CD4-positive, CD25-positive, alpha-beta regulatory T cell (primary cell): ENCODE data around the gene AIF1. TPM values are rescaled to one million over a fixed set of nuclear protein-coding genes. Genes with fewer than 3 reads are reported as not detected.

Experiments
- ATAC-seq, 2 donors: fragments of 150-1000 bp; cut with Tn5 transposase; one replicate each; pipeline ENCODE4 v1.10.0; 2021; ENCODE audit warnings: low read depth in 2 of 2, moderate number of reproducible peaks in 2 of 2, moderate library complexity in 1 of 2
- DNase-seq, 3 donors: peaks; one replicate each; pipeline versions ENCODE4 v3.0.0 to v3.0.0-alpha.2; 2012 to 2022; ENCODE audit warnings: mixed read lengths in 1 of 3
- H3K27ac ChIP-seq: one replicate; pipeline ENCODE4 v1.7.0; 2013; ENCODE audit warnings: mild to moderate bottlenecking, low read length; ENCODE audit not compliant: insufficient read depth, poor library complexity, severe bottlenecking
- H3K27me3 ChIP-seq: one replicate; pipeline ENCODE4 v1.7.0; 2013; ENCODE audit warnings: low read length; ENCODE audit not compliant: control insufficient read depth, insufficient read depth
- H3K36me3 ChIP-seq: one replicate; pipeline ENCODE4 v1.7.0; 2013; ENCODE audit warnings: mild to moderate bottlenecking, low read length, moderate library complexity; ENCODE audit not compliant: control insufficient read depth, insufficient read depth
- H3K4me1 ChIP-seq: 2 replicates; pipeline ENCODE4 v1.7.0; 2013; ENCODE audit warnings: mild to moderate bottlenecking, low read length; ENCODE audit not compliant: insufficient read depth, control insufficient read depth, poor library complexity, severe bottlenecking
- H3K4me3 ChIP-seq: one replicate; pipeline ENCODE4 v1.7.0; 2013; ENCODE audit warnings: low read depth, mild to moderate bottlenecking, low read length, moderate library complexity
- H3K9me3 ChIP-seq, 2 experiments: 1 replicate in 1 of 2; 2 replicates in 1 of 2; pipeline ENCODE4 v1.7.0; 2013; ENCODE audit warnings: low read length in 2 of 2, mild to moderate bottlenecking in 1 of 2, moderate library complexity in 1 of 2; ENCODE audit not compliant: control insufficient read depth in 2 of 2
- H3K27ac Mint-ChIP-seq, 3 donors: one replicate each; pipeline ENCODE4 v1.8.0; 2020 to 2022; ENCODE audit warnings: mild to moderate bottlenecking in 3 of 3, mixed read lengths in 3 of 3, moderate library complexity in 2 of 3
- H3K27me3 Mint-ChIP-seq: one replicate; pipeline ENCODE4 v1.8.0; 2022; ENCODE audit warnings: mild to moderate bottlenecking, mixed read lengths
- H3K36me3 Mint-ChIP-seq: one replicate; pipeline ENCODE4 v1.8.0; 2020; ENCODE audit warnings: mixed read lengths
- H3K4me1 Mint-ChIP-seq, 4 donors: one replicate each; pipeline ENCODE4 v1.8.0; 2020 to 2022; ENCODE audit warnings: mixed read lengths in 4 of 4, mild to moderate bottlenecking in 1 of 4
- H3K4me3 Mint-ChIP-seq, 4 donors: one replicate each; pipeline ENCODE4 v1.8.0; 2020 to 2022; ENCODE audit warnings: mild to moderate bottlenecking in 4 of 4, mixed read lengths in 4 of 4, moderate library complexity in 3 of 4
- H3K9me3 Mint-ChIP-seq, 7 donors: one replicate each; pipeline ENCODE4 v1.8.0; 2020 to 2022; ENCODE audit warnings: mixed read lengths in 7 of 7, mild to moderate bottlenecking in 3 of 7, moderate library complexity in 2 of 7
- polyA plus RNA-seq, 4 donors: library from polyadenylated mRNA; unstranded; fragments of 300-500 nt; fragmentation: Illumina TruSeq; gene quantifications; one replicate each; pipeline ENCODE4 v1.2.3, GENCODE V29; 2021
- total RNA-seq: library from RNA; stranded (reverse); gene quantifications from one replicate; pipeline ENCODE4 v1.2.3, GENCODE V29; 2022

Gene AIF1
- total and polyA plus RNA-seq, 5 donors from 2014 or later, result 6.5 to 38.8 (median 14.7) TPM

GRCh38 chr6:31579119-31579505, 35.9 kb upstream of the AIF1 start:
- H3K4me1 ChIP-seq, result peaks cover 86% of the 10 kb centered on the region
- peaks cover 10% of the 10 kb centered on the region for H3K36me3 ChIP-seq
- no peaks in the 10 kb centered on the region for H3K27me3 ChIP-seq
- H3K9me3 Mint-ChIP-seq, result peaks cover 0 to 2% (median 0%) of the 10 kb centered on the region in 7 donors
- peaks cover 47% of the 10 kb centered on the region for H3K36me3 Mint-ChIP-seq
- peaks cover 0 to 83% (median 61%) of the 10 kb centered on the region in 4 donors for H3K4me1 Mint-ChIP-seq
- no peaks in the 10 kb centered on the region for H3K27me3 Mint-ChIP-seq
- H3K4me3 Mint-ChIP-seq, result peak overlapping the region; percentile 97 to 100 (median 99)
- peak overlapping the region; percentile 99 for H3K4me3 ChIP-seq
- peak overlapping the region; percentile 95 for H3K27ac ChIP-seq
- H3K9me3 ChIP-seq, result no peaks in the 10 kb centered on the region
- H3K27ac Mint-ChIP-seq, result peak overlapping the region; percentile 95 to 99 (median 98)
- peak in 1 of 3 donors; percentile 50 for DNase-seq
- ATAC-seq, result no peak

DNA sequence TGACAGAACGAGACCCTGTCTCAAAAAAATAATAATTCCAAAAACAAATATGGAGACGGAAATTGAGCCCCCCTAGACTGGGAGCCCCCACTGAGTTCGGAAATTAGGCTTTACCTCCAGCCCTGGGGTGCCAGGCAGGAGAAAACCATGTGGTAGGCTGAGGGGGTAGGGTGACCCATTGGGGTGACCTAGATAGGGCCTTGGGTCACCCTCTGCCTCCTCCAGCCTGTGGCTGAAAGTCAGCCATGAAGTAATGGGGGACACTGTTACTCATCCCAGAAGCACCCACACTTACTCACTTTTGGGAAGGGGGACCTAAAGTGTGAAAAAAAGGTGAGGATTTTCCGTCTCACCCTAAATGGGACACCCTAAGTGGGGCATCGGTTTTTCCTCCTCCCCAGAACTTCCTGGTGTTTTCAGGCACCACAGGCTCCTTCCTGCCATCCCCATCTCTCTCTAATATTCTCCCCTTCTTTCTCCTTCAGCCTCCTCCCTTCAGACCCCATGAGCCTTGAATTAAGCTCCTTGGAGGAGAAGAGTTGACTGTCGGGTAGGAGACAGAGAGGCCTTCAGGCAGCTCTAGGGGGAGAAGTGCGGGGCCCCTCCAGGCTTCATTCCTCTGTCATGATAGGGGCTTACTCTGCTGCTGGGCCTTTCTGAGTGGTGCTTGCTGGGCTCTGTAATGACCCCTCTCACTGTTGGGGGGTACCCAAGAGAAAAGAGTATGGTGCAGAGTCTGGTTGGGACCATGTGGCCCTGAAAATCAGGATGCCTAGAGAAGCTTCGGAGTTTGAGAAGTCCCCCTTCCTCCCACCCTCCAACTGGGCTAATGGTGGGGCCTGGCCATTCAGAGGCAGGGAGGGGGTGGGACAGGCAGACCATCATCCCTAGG, 35.2 kb upstream of the AIF1 start:
- peaks cover 4% of the 10 kb centered on the region for H3K27me3 Mint-ChIP-seq
- peak overlapping the region; percentile 95 for H3K27ac ChIP-seq
- peaks cover 10% of the 10 kb centered on the region for H3K36me3 ChIP-seq
- peaks cover 86% of the 10 kb centered on the region for H3K4me1 ChIP-seq
- no peaks in the 10 kb centered on the region for H3K9me3 ChIP-seq
- H3K27me3 ChIP-seq, result no peaks in the 10 kb centered on the region
- H3K27ac Mint-ChIP-seq, result peak overlapping the region; percentile 97 to 99 (median 98)
- peak overlapping the region; percentile 99 for H3K4me3 ChIP-seq
- ATAC-seq, result no peak
- H3K36me3 Mint-ChIP-seq, result peaks cover 47% of the 10 kb centered on the region
- H3K9me3 Mint-ChIP-seq, result peaks cover 0 to 2% (median 0%) of the 10 kb centered on the region in 7 donors
- H3K4me1 Mint-ChIP-seq, result peaks cover 0 to 83% (median 57%) of the 10 kb centered on the region in 4 donors
- H3K4me3 Mint-ChIP-seq, result peak overlapping the region; percentile 97 to 100 (median 99)
- DNase-seq, result peak in 1 of 3 donors; percentile 58

DNA sequence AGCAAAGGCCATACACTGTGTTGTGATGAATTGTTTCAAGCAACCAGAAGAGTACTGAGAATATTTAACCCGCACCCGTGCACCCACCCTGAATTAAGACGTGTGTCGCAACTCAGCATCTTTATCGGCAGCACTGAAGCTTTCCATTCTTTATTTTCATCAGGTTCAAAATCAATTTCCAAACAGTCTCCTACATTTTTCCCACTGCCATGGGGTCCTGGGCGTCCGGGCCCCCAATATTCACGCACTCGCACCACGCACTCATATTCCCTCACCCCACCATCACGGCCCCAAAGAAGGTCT, 34.6 kb upstream of the AIF1 start:
- Histone ChIP-seq H3K27me3 (no peaks in the 10 kb centered on the region), H3K36me3 (peaks cover 10% of the 10 kb centered on the region), H3K9me3 (no peaks in the 10 kb centered on the region), H3K4me3 (peak overlapping the region; percentile 99), H3K27ac (peak overlapping the region; percentile 95), H3K4me1 (peaks cover 86% of the 10 kb centered on the region)
- H3K9me3 Mint-ChIP-seq, result peaks cover 0 to 2% (median 0%) of the 10 kb centered on the region in 7 donors
- DNase-seq (no peak), ATAC-seq (no peak)
- peak overlapping the region; percentile 97 to 100 (median 99) for H3K4me3 Mint-ChIP-seq
- peaks cover 1 to 83% (median 55%) of the 10 kb centered on the region in 4 donors for H3K4me1 Mint-ChIP-seq
- peaks cover 46% of the 10 kb centered on the region for H3K36me3 Mint-ChIP-seq
- peak overlapping the region; percentile 97 to 99 (median 98) for H3K27ac Mint-ChIP-seq
- peaks cover 5% of the 10 kb centered on the region for H3K27me3 Mint-ChIP-seq

DNA sequence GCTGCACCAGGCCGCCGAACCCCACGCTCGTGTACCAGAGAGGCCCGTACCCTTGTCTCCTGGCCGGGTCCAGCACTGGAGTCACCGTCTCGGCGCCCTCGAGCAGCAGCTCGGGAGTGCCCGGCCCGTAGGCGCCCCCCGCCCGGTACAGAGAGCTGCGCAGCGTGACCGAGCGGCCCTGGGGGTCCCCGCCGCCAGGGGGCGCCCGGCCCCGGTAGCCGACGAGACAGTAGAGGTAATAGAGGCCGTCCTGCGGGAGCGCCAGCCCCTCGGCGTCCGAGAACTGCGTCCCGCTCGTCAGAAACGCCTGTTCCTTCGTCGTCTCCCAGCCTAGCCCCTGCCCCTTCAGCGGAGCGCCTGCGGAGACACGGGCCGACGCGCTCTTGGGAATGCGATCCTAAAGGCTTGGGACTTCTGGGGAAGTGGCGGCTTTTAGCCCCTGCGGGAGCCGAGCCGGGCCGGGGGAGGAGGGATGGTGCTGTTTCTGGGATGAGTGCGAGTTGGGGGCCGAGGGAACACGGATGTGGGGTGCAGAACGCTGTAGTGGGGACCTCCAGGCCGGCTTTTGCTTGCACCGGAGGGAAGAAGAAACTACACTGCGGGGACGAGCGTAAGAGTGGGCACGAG, 34.1 kb upstream of the AIF1 start:
- peak; percentile 73 to 79 for ATAC-seq
- peaks cover 10% of the 10 kb centered on the region for H3K36me3 ChIP-seq
- H3K27ac ChIP-seq, result peak overlapping the region; percentile 95
- H3K27ac Mint-ChIP-seq, result peak overlapping the region; percentile 97 to 99 (median 98)
- H3K4me3 Mint-ChIP-seq, result peak overlapping the region; percentile 97 to 100 (median 99)
- H3K4me1 ChIP-seq, result peaks cover 86% of the 10 kb centered on the region
- DNase-seq, result peak; percentile 82 to 87 (median 85)
- peaks cover 6 to 83% (median 56%) of the 10 kb centered on the region in 4 donors for H3K4me1 Mint-ChIP-seq
- H3K9me3 ChIP-seq, result no peaks in the 10 kb centered on the region
- H3K4me3 ChIP-seq, result peak overlapping the region; percentile 99
- peaks cover 0 to 2% (median 0%) of the 10 kb centered on the region in 7 donors for H3K9me3 Mint-ChIP-seq
- H3K27me3 Mint-ChIP-seq, result peaks cover 5% of the 10 kb centered on the region
- peaks cover 41% of the 10 kb centered on the region for H3K36me3 Mint-ChIP-seq
- H3K27me3 ChIP-seq, result no peaks in the 10 kb centered on the region

DNA sequence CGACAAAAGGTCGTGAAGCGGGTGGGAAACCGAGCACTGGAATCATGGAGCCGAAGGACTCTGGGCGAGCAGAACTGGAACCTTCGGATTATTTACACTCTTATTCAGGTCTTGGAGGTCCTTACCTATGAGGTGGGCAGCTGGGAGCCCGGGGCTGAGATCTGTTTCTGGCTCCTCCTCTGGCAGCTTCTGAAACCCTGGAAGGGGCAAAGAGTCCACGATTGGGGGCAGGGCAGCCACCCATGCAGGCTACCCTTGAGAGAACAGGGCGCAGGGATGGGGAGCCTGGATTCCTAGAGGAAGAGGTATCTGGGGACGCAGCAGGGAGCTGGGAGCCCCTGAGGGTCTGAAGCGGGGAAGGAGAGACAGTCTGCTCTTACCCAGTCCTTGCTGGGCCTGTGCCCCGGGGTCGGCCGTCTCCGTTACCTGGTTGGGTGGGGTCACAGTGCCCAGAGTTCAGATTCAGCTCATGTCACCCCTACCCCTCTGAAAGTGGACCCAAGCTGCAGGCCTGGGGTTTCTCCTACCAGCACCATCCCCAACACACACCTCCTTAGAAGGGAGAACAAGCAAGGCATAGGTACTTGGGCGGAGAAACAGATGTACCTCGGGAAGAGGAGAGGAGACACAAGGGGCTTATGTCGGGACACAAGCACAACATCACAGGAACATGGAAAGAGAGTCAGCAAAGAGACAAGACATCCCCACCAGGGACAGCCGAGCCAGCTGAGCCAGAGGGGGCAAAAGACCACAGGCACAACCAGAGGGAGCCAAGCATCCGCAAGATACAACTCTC, 33.4 kb upstream of the AIF1 start:
- no peaks in the 10 kb centered on the region for H3K27me3 ChIP-seq
- no peaks in the 10 kb centered on the region for H3K9me3 ChIP-seq
- peak overlapping the region; percentile 99 for H3K4me3 ChIP-seq
- peak overlapping the region; percentile 95 for H3K27ac ChIP-seq
- H3K9me3 Mint-ChIP-seq, result peaks cover 0 to 2% (median 0%) of the 10 kb centered on the region in 7 donors
- H3K27me3 Mint-ChIP-seq, result peaks cover 5% of the 10 kb centered on the region
- peaks cover 6 to 83% (median 57%) of the 10 kb centered on the region in 4 donors for H3K4me1 Mint-ChIP-seq
- peak in 1 of 3 donors; percentile 53 for DNase-seq
- H3K27ac Mint-ChIP-seq, result peak overlapping the region; percentile 94 to 99 (median 98)
- H3K36me3 ChIP-seq, result peaks cover 10% of the 10 kb centered on the region
- peaks cover 88% of the 10 kb centered on the region for H3K4me1 ChIP-seq
- peak overlapping the region; percentile 97 to 100 (median 99) for H3K4me3 Mint-ChIP-seq
- peaks cover 34% of the 10 kb centered on the region for H3K36me3 Mint-ChIP-seq
- ATAC-seq, result no peak

DNA sequence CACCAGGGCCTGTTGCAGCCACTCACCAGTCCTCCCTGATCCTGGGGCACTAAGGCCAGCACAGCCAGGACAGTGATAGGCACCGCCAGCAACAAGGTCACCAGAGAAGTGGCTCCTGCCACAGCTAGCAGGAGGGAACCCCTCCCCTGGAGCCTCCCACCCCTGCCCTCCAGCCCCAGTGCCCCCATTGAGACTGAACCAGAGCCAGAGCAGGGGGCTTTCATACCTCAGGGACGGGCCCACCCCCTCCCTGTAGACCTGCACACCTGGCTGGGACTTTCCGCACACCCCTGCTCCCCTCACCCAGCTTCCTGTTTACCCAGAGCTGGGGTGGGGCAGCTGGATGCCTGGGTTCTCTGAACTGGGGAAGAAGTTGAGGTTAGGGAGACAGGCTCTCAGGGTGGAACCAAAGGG, 32.8 kb upstream of the AIF1 start, which contains the start of gene LTB:
TSS of gene LTB (minus strand) at position 195 of the 414 bp plus-strand sequence. CDS start at position 188, 7 bp downstream.
- H3K4me1 Mint-ChIP-seq, result peaks cover 6 to 83% (median 61%) of the 10 kb centered on the region in 4 donors
- ATAC-seq (peak; percentile 70 to 71), DNase-seq (peak; percentile 70 to 95 (median 71))
- Histone ChIP-seq H3K36me3 (peaks cover 10% of the 10 kb centered on the region), H3K4me3 (peak within 1 kb of the TSS; percentile 99), H3K27ac (peak within 1 kb of the TSS; percentile 95), H3K27me3 (no peaks in the 10 kb centered on the region), H3K4me1 (peaks cover 88% of the 10 kb centered on the region), H3K9me3 (no peaks in the 10 kb centered on the region)
- peaks cover 0 to 2% (median 0%) of the 10 kb centered on the region in 7 donors for H3K9me3 Mint-ChIP-seq
- peak within 1 kb of the TSS; percentile 94 to 99 (median 98) for H3K27ac Mint-ChIP-seq
- peaks cover 28% of the 10 kb centered on the region for H3K36me3 Mint-ChIP-seq
- H3K4me3 Mint-ChIP-seq, result peak within 1 kb of the TSS; percentile 97 to 100 (median 99)
- H3K27me3 Mint-ChIP-seq, result peaks cover 9% of the 10 kb centered on the region

DNA sequence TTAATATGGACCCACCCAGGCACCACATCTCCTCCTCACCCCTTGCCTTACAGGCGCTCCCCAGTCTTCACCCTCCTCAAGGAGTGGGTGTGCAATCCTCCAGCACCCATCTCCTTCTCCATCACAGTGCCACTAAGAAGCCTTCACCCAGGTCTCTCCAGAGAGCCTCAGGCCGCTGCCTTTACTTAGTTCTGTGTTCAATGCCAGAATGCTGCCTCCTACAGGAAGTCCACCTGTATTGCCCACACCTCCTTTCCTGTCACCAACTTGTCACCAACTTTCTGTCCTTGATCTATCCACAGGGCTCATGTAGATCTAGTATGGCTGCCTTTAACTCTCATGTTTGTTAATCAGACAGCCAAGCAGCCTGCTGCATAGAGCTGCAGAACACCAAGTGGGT, 29.5 kb upstream of the AIF1 start:
- Mint-ChIP-seq H3K36me3 (peaks cover 18% of the 10 kb centered on the region), H3K4me1 (peaks cover 6 to 78% (median 56%) of the 10 kb centered on the region in 4 donors), H3K27me3 (peaks cover 10% of the 10 kb centered on the region), H3K4me3 (peak overlapping the region; percentile 45 to 85 (median 78)), H3K27ac (peak overlapping the region; percentile 96 to 98 (median 97)), H3K9me3 (peaks cover 0 to 2% (median 0%) of the 10 kb centered on the region in 7 donors)
- DNase-seq, result peak; percentile 38 to 89 (median 66)
- peak in 1 of 2 donors; percentile 9 for ATAC-seq
- Histone ChIP-seq H3K36me3 (no peaks in the 10 kb centered on the region), H3K4me3 (peak overlapping the region; percentile 65), H3K27me3 (no peaks in the 10 kb centered on the region), H3K4me1 (peaks cover 80% of the 10 kb centered on the region), H3K27ac (peak overlapping the region; percentile 95), H3K9me3 (no peaks in the 10 kb centered on the region)
